GM21447 (cell line): ENCODE results near the gene CEP135.
"Not testable (repeated sequence)": the region's sequence is repeated elsewhere in the genome, so short reads cannot be mapped to it uniquely, and the experiment has no call there.

Experiments
- ATAC-seq: cut with Tn5 transposase; IDR thresholded peaks from one replicate; pipeline ENCODE4 v1.9.1; 2021; ENCODE audit not compliant: unreplicated experiment

Gene CEP135

DNA sequence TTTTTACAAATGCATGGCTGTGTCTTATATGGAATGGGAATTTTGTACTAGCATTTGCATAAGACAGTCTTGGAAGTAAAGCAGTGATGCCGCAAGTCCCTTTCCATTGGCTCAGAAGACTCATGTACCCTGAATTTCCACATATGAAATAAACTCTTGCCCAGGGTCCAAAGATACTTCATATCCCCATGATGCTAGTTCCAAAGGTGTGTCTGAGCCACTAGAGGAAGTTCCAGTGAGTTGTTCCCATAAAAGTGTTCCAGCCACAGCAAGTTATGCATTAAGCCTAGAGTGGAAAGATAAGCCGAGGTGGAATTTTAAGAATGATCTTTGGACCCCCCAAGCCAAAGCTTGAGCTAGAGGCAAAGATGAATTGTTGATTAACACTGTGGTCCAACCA, 9.3 kb upstream of the CEP135 start:
- no peak for ATAC-seq

DNA sequence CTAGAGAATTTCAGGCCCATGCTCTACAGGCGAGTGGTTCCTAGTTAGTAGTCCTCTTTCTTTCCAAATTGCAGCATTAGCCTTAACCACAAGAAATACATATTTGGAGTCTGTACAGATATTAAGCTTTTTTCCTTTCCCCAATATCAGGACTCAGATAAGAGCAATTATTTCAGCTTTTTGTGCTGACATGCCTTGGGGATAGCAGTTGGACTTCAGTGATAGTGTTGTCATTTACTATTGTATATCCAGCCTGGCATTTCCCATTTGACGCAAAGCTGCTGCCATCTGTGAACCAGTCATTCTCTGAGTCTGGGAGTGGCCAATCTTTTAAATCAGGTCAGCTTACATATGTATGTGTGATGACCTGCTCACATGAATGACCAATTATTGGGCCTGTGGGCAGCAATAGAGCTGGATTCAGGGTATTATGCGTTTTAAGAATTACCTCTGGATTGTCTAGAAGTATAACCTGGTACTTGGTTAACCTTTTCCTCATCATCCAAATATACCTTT, 6.8 kb upstream of the CEP135 start:
- no peak for ATAC-seq

DNA sequence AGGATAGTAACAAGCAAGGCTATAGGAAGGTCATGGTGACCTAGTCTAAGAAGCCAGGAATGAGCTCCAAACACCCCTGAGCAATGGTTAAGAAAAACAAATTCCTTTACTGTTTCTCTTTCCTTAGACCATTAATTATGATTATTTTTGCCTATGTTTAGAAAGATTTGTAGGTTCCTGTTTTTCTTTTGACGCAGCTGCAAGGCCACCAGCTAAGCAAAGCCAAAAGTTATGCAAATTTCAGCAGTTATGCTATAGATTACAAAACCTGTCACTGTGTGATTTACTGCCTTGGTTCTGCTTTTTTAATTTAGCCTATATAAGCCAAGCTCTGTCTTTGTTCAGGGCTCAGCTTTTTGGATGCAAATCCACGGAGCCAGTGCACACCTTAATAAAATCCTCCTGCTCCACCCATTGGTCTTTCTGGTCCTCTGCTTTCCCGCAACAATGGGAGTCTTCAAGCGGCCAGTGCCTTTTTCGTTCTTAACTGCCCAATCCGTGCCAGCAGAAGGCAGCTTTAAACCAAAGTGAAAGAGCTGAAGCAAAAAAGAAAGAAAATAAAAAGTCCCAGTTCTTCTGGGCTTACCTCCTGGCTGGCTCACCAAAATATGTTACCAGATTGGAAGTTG, 1.4 kb upstream of the CEP135 start:
- peak; percentile 34 for ATAC-seq

DNA sequence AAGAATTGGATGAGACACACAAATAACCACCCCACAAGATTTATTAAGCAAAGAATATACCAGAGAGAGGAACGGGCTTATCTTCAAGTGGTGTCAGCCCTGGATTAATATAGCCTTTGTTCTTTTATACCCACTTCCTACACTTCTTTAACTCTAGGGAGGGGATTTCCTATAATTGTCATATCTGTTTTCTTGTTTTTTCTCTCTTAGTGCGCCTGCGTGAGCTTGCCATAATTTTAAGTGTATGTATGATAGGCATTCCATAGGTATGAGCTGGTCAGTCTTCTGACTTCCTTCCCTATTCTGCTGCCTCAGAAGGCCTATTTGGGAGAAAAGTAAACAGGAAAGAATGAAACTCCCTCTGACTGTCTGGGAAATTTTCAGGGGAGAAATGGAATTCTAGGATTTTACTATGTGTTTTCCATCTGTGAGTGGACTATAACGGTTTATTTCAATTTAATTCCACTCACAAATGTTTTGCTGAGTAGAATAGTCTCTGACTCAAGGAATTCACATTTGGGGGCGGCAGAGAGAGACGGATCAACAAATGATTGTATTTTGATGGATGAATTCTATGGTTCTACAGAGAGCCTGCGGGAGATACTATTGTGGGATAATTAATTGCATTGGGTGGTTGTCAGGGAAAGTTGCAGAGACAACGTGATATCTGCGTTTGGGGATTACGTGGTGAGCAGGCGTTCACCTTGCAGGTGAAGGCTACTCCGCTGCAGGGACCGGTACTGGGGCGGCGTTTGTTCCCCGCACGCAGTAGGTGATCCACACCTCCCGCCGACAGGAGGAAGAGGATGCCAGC, 626 bp upstream of the CEP135 start:
- ATAC-seq = peak; percentile 13

DNA sequence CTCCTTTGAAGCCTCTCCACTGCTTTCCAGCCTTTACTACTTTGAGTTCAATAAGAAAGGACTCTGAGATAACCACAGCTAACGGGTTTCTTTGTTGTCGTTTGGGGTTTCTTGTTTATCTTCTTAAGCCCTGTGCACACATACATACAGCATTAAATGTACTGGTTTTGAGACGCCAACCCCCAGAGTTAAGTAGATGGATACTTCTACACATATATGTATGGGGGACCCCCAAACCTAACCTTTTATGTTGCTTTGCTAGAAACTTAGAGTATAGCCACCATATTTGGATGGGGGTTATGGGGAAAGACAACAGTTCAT, 697 bp downstream of the CEP135 start:
- no peak for ATAC-seq

DNA sequence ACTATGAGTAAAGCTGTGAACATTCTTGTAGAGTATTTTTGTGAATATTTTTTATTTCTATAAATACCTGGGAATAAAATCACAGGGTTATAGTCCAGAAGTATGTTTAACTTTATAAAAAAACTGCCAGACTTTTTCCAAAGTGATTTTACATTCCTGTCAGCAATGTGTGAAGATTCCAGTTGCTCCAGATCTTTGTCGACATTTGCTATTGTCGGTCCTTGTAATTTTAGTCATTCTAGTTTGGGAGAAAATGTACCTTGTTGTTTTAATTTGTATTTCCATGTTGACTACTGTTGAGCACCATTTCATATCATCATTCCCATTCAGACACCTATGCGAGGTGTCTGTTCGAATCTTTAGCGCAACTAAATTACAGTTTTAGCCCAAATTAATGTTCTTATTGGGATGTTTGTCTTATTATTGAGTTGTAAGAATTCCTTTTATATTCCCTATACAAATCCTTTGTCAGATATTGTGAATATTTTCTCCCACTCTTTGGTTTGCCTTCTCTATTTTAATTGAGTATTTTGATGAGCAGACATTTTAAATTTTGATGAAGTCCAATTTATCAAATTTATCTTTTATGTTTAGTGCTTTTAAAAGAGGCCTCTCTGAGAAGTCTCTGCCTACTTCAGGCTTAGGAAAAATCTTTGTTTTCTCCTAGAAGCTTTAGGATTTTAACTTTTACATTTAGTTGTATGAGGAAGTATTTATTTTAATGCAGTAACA, 2.6 kb downstream of the CEP135 start:
- ATAC-seq = no peak

DNA sequence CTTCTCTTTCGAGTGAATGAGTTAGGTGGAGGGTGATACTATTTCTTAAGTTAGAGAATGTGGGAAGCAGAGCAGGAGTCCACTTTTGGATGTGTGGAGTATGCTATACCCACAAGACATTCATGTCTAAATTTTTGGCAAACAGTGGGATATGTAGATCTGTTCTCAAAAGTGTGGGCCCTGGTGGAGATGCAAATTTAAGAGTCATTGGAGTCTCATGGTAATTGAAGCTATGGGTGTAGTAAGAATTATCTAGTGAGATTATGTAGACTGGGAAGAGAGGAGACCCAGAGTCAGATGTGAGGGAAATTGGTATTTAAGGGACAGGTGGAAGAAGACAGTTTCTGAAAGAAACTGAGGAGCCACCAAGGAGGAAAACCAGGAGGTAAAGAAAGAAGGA, 7.0 kb downstream of the CEP135 start:
- ATAC-seq = no peak

DNA sequence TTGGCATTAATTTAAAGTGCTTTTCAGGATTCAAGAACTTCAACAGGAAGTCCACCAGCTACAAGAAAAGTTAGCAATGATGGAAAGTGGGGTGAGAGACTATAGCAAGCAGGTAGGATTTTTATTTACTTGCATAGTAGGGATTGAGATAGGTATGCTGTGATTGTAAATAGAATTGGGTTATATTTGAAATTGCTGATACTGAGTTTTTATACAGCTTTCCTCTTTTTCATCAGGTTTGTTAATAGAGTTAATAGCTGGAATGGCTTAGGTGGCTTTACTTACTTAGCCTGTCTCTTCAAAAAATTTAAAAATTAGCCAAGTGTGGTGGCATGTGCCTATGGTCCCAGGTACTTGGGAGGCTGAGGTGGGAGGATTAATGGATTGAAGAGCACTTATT, 10.9 kb downstream of the CEP135 start:
- no peak for ATAC-seq

DNA sequence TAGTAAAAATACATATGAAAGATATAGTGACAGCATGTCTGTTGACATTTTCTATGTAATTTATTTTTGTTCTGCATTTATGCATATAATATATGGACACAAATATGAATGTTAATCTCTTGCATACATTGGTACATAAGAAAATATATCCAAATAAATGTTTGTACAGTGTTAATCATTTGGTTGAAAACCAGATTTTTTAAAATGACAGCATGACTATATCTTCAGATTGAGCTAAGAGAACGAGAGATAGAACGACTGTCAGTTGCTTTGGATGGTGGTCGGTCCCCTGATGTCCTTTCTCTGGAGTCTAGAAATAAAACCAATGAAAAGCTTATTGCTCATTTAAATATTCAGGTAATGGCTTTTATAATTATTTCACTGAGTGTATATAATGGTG, 15.3 kb downstream of the CEP135 start:
- ATAC-seq = no peak

DNA sequence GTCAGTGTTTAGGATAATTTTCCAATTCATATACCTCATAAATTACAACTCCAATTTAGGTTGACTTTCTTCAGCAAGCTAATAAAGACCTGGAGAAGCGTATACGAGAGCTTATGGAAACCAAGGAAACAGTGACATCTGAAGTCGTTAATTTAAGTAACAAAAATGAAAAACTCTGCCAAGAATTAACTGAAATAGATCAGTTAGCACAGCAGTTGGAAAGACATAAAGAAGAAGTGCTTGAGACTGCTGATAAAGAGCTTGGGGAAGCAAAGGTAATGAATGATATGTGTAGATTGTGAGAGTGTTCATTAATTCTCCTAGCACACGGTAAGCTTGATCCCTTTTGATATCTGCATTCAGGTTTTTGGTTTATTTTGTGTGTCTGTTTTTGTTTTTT, 16.8 kb downstream of the CEP135 start:
- ATAC-seq = no peak

DNA sequence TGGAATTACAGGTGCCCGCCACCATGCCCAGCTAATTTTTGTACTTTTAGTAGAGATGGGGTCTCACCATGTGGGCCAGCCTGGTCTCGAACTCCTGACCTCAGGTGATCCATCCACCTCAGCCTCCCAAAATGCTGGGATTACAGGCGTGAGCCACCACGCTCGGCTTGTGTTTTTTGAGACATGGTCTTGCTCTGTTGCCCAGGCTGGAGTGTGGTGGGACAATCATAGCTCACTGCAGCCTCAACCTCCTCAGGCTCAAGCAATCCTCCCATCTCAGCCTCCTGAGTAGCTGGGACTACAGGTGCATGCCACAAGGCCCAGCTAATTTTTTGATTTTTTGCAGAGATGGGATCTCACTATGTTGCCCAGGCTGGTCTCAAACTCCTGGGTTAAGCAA, 17.6 kb downstream of the CEP135 start:
- not testable (repeated sequence) for ATAC-seq

DNA sequence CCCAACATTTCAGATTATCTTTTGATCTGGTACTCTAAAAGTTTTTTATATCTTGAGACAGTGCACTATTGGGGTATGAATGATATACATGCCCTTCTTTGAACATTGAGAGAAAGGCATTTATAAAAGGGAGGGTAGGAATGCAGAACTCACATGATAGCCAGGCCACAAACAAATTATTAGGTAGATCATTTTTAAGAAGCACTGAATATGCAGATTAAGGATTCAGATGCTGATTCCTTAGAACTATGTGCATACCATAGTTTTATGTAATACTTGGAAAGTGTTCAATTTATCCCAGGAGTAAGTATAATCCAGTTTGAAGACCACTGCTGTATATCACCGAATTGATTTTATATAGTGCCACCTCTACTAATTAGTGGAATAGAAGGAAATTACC, 18.6 kb downstream of the CEP135 start:
- no peak for ATAC-seq

DNA sequence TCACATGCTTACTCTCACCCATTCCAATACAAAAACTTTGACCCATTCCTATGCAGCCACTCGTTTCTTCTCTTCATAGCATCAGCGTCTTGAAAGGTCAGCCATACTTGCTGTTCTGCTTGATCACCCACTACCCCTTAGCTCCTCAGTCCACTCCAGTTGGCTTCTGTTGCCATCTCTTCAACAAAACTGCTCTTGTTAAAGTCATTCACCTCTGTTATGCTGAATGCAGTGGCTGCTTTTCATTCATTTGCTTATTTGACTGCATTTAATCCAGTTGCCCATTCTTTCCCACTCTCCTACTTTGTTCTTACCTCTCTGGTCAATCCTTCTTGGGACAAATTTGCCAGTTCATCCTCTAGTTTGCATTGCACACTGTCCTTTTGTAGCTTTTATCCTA, 24.9 kb downstream of the CEP135 start:
- ATAC-seq = no peak

DNA sequence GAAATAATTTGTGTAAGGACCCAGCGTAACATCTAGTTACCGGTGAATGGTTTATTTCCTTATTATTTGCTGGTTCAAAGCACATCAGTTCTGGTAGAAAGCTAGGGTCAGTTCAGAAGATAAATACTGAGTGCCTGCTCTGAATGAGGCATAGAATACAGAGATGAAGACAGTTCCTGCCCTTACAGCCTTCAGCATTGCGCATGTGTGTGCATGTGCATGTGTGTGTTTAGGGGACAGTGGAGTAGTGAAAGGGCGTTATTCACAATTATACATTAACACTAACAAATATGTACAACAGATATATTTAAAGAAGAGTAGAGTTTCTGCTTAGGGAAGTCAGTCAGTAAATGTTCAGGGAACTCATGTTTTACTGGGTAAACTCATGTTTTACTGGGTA, 29.1 kb downstream of the CEP135 start:
- no peak for ATAC-seq

DNA sequence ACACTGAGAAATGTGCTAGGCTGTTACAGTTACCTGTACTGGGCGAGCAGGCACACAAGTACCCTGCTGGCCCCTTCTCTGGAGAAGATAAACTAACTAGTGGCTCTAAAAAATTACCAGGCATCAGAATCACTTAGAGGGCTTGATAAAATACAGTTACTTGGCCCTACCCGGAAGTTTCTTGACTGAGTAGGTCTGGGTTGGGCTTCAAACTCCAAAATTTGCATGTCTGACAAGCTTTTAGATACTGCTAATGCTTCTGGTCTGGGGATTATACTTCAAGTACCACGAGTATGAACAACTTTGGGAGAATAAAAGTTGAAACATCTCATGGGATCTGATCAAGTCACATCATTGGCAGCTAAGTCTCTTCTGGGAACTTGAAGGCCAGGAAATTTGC, 30.8 kb downstream of the CEP135 start:
- ATAC-seq = no peak

DNA sequence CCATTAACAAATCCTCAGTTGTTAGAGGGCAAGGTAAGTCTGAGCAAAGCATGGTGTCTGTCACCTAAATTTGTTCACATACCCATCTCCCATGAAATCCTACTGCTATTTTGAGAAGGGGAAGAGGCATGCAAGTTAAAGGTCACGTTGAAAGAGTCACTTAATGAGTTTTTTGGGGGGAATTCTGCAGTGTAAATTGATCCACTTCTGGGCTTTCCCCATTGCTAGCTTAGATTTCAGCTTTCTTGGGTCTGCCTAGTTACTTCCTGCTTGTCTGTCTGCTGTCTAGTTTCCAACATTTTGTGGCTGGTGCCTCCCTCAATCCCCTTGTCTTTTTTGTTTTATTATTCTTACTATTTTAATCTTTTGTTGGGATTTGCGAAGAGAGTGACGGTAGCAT, 32.0 kb downstream of the CEP135 start:
- ATAC-seq = no peak

DNA sequence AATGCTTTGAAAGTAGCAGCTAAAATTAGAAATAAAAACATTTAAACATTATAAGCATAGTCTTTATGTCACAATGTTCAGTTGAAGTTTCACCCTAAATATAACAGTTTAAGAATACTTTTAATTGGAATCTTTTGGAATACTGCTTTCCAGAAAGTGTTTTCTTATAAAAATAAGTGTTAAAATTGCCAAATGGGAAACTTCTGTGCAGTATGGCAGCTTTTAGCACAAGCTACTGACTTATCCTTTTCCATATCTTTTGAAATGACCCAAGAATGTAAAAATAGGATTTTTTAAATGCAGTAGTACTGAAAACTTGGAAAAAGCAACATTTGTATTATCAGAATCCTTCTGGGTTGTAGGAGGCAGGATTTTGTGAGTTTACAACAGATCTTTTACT, 34.2 kb downstream of the CEP135 start:
- no peak for ATAC-seq

DNA sequence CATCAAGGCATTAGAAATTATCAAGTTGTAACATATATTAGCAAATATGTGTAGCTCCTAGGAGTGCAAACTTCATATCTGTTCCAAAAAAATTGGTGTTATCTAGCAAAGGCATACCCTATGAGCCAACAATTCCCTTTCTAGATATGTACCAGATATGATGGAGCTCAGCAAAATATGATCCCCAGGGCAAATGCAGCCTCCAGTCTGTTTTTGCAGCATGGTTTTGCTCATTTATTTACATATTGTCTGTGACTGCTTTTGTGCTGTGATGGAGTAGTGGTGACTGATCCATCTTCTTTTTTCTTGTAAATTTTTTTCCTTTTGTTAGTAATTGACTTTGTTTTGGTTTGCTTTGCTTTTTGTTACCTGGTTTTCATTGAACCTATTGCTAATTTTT, 41.0 kb downstream of the CEP135 start:
- ATAC-seq = no peak

DNA sequence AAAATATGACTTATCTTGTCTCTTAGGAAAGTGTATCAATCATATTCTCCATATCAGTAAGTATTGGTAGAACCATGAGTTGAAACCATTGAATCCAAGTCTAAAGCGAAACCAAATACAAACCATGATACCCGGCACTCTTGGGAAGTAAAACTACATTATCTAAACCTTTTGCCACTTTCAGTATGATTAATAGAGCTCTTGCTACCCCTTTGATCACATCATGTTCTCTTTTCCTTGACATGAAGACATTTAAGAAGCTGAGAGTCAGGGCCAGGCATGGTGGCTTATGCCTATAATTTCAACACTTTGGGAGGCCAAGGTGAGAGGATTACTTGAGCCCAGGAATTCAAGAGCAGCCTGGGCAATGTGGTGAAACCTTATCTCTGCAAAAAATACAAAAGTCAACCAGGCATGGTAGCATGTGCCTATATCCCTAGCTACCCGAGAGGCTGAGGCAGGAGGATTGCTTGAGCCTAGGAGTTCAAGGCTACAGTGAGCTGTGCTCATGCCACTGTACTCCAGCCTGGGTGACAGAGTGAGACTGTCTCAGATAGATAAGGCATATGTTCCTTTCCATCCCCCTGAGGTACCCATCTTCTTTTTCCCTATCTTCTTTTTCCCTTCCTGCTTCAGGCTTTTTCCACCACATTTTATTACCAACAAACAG, 45.4 kb downstream of the CEP135 start:
- peak; percentile 81 for ATAC-seq

DNA sequence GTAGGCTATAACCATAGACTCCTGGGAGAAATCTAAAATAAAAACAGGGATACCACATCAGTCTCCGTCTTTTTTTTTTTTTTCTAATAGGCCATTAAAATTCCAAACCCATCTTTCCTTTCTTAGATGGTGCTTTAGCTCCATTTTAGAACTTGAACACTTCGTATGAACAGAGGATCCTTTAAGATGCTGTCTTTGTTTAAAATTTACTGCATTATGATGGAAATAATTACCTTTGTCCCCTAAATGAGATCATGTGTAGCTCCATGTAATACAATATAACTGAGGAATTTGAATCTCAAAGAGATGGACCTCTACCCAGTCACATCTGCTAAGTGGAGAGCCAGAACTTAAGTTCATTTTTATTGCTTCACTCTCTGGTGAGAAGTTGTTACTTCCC, 47.9 kb downstream of the CEP135 start:
- no peak for ATAC-seq

DNA sequence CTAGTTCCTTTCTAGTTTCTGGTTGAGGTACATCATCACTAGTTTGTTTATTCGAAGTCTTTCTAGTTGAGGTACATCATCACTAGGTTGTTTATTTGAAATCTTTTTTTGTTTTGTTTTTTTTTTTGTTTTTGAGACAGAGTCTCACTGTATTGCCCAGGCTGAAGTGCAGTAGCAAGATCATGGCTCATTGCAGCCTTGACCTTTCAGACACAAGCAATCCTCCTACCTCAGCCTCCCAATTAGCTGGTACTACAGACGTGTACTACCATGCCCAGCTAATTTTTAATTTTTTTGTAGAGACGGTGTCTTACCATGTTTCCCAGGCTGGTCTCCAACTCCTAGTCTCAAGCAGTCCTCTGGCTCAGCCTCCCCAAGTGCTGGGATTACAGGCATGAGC, 54.9 kb downstream of the CEP135 start:
- ATAC-seq = no peak

DNA sequence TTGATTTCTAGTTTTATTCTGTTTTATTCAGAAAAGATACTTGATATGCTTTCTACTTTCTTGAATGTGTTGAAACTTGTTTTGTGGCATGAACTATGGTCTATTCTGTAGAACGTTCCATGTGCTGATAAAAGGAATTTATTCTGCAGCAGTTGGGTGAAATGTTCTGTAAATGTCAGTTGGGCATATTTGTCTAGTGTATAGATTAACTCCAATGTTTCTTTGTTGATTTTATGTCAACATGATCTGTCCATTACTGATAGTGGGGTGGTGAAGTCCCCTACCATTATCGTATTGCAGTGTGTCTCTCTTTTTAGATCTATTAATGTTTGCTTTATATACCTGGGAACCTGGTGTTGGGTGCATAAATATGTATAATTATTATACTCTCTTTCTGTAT, 55.5 kb downstream of the CEP135 start:
- no peak for ATAC-seq
